HEK293 (cell line): ENCODE data around the gene RETNLB.

Experiments
- CTCF ChIA-PET: fragments of 350-600 bp; formaldehyde crosslinking; extraction: SDS; loops from one replicate; lab custom pipeline; 2021; ENCODE audit warnings: antibody characterized with exemption; lab: Yijun Ruan, JAX
- POLR2A ChIA-PET: fragments of 300-600 bp; formaldehyde crosslinking; extraction: SDS; loops from one replicate; lab custom pipeline; 2020; ENCODE audit warnings: antibody characterized with exemption, inconsistent platforms; lab: Yijun Ruan, JAX
- H3K27ac ChIP-seq: fragments of 200-500 bp; sonication (Bioruptor generic); 2 replicates; pipeline ENCODE4 v1.5.1; 2014; ENCODE audit warnings: low read depth, low read length, control low read depth, inconsistent platforms; ENCODE audit errors: extremely low read depth
- H3K36me3 ChIP-seq, 2 experiments: fragments of 200-500 bp in 1 of 2; sonication (Bioruptor generic) in 1 of 2; 1 replicate in 1 of 2; 2 replicates in 1 of 2; pipeline ENCODE4 v1.5.1; 2014 to 2017; ENCODE audit warnings: inconsistent platforms in 2 of 2, low read length in 2 of 2; ENCODE audit not compliant: control insufficient read depth in 2 of 2, insufficient read depth in 1 of 2
- H3K4me1 ChIP-seq: fragments of 200-500 bp; sonication (Bioruptor generic); 2 replicates; pipeline ENCODE4 v1.5.1; 2014; ENCODE audit warnings: mild to moderate bottlenecking, low read length, inconsistent platforms; ENCODE audit not compliant: control insufficient read depth, insufficient read depth
- H3K4me3 ChIP-seq: 2 replicates; pipeline ENCODE4 v1.5.1; 2011; ENCODE audit warnings: low read depth, mild to moderate bottlenecking, control low read depth, low read length, moderate library complexity
- H3K9me3 ChIP-seq: fragments of 200-500 bp; sonication (Bioruptor generic); 2 replicates; pipeline ENCODE4 v1.5.1; 2014; ENCODE audit warnings: low read depth, low read length, inconsistent platforms; ENCODE audit not compliant: control insufficient read depth, insufficient read depth
- GFI1B ChIP-seq: fragments of 450-650 bp; formaldehyde crosslinking; IDR thresholded peaks from 2 replicates; pipeline ENCODE4 v1.5.1; 2016; ENCODE audit warnings: missing biosample characterization, missing genetic modification characterization
- GLIS1 ChIP-seq: fragments of 450-650 bp; formaldehyde crosslinking; IDR thresholded peaks from 2 replicates; pipeline ENCODE4 v1.5.1; 2016; ENCODE audit warnings: missing biosample characterization, missing genetic modification characterization
- HOXC10 ChIP-seq: sonication (generic); formaldehyde crosslinking; IDR thresholded peaks from 2 replicates; pipeline ENCODE4 v1.8.1; 2023; ENCODE audit warnings: mild to moderate bottlenecking, missing genetic modification reagents
- TRIM28 ChIP-seq: IDR thresholded peaks from 2 replicates; pipeline ENCODE4 v1.6.1; 2011; ENCODE audit warnings: low read length, control low read depth, borderline replicate concordance
- ZBTB26 ChIP-seq: fragments of 450-650 bp; formaldehyde crosslinking; optimal IDR thresholded peaks from 2 replicates; pipeline ENCODE3; 2016; ENCODE audit warnings: missing biosample characterization, mild to moderate bottlenecking, missing genetic modification characterization
- ZBTB48 ChIP-seq: fragments of 450-650 bp; formaldehyde crosslinking; IDR thresholded peaks from 2 replicates; pipeline ENCODE4 v1.5.1; 2016; ENCODE audit warnings: missing biosample characterization, missing genetic modification characterization
- ZBTB6 ChIP-seq: fragments of 450-650 bp; formaldehyde crosslinking; IDR thresholded peaks from 2 replicates; pipeline ENCODE4 v1.5.1; 2017; ENCODE audit warnings: missing biosample characterization, missing genetic modification characterization
- ZBTB7A ChIP-seq: fragments of 450-650 bp; formaldehyde crosslinking; IDR thresholded peaks from 2 replicates; pipeline ENCODE4 v1.5.1; 2016; ENCODE audit warnings: low read depth, missing biosample characterization, missing genetic modification characterization
- ZNF146 ChIP-seq: fragments of 450-650 bp; formaldehyde crosslinking; IDR thresholded peaks from 2 replicates; pipeline ENCODE4 v1.5.1; 2016; ENCODE audit warnings: missing biosample characterization, missing genetic modification characterization
- ZNF184 ChIP-seq: fragments of 450-650 bp; IDR thresholded peaks from 2 replicates; pipeline ENCODE4 v1.5.1; 2018; ENCODE audit warnings: missing biosample characterization, mild to moderate bottlenecking, missing genetic modification characterization
- ZNF23 ChIP-seq: fragments of 450-650 bp; formaldehyde crosslinking; IDR thresholded peaks from 2 replicates; pipeline ENCODE4 v1.5.1; 2016; ENCODE audit warnings: missing biosample characterization, missing genetic modification characterization, borderline replicate concordance
- ZNF302 ChIP-seq: fragments of 450-650 bp; formaldehyde crosslinking; IDR thresholded peaks from 2 replicates; pipeline ENCODE4 v1.5.1; 2016; ENCODE audit warnings: missing biosample characterization, missing genetic modification characterization, low read depth
- ZNF354C ChIP-seq: fragments of 450-650 bp; formaldehyde crosslinking; IDR thresholded peaks from 2 replicates; pipeline ENCODE4 v1.5.1; 2016; ENCODE audit warnings: missing biosample characterization, missing genetic modification characterization, low read depth, borderline replicate concordance
- ZNF530 ChIP-seq: fragments of 450-650 bp; formaldehyde crosslinking; IDR thresholded peaks from 2 replicates; pipeline ENCODE4 v1.5.1; 2016; ENCODE audit warnings: low read depth, missing biosample characterization, missing genetic modification characterization
- ZNF571 ChIP-seq: fragments of 450-650 bp; formaldehyde crosslinking; IDR thresholded peaks from 2 replicates; pipeline ENCODE4 v1.5.0; 2017; ENCODE audit warnings: missing biosample characterization, missing genetic modification characterization
- ZNF596 ChIP-seq: fragments of 450-650 bp; IDR thresholded peaks from 2 replicates; pipeline ENCODE4 v1.5.0; 2018; ENCODE audit warnings: missing biosample characterization, mild to moderate bottlenecking, missing genetic modification characterization, moderate library complexity
- ZNF623 ChIP-seq: fragments of 450-650 bp; formaldehyde crosslinking; IDR thresholded peaks from 2 replicates; pipeline ENCODE4 v1.5.1; 2016; ENCODE audit warnings: missing biosample characterization, missing genetic modification characterization
- ZNF658 ChIP-seq: fragments of 450-650 bp; formaldehyde crosslinking; IDR thresholded peaks from 2 replicates; pipeline ENCODE4; 2016; ENCODE audit warnings: missing biosample characterization, missing genetic modification characterization
- ZNF830 ChIP-seq: fragments of 450-650 bp; IDR thresholded peaks from 2 replicates; pipeline ENCODE4 v1.5.0; 2018; ENCODE audit warnings: missing biosample characterization, missing genetic modification characterization, low read depth, mild to moderate bottlenecking, moderate library complexity
- ZSCAN30 ChIP-seq: fragments of 450-650 bp; IDR thresholded peaks from 2 replicates; pipeline ENCODE4 v1.5.1; 2018; ENCODE audit warnings: missing biosample characterization, mild to moderate bottlenecking, missing genetic modification characterization, moderate library complexity
- ZXDB ChIP-seq: fragments of 450-650 bp; formaldehyde crosslinking; IDR thresholded peaks from 2 replicates; pipeline ENCODE4 v1.5.1; 2016; ENCODE audit warnings: missing biosample characterization, missing genetic modification characterization
- TF ChIP-seq, protein P1 (sequence below): fragments of 450-650 bp; formaldehyde crosslinking; IDR thresholded peaks from 2 replicates; pipeline ENCODE4 v1.5.1; 2016; ENCODE audit warnings: missing biosample characterization, missing genetic modification characterization
- TF ChIP-seq, protein P2 (sequence below): fragments of 450-650 bp; IDR thresholded peaks from 2 replicates; pipeline ENCODE4 v1.5.1; 2018; ENCODE audit warnings: missing biosample characterization, missing genetic modification characterization

RETNLB gene

GRCh38 chr3:108722724-108723123 is 34.5 kb downstream of the RETNLB start:
- Histone ChIP-seq H3K4me1 (no peaks in the 10 kb centered on the region), H3K36me3 (no peaks in the 10 kb centered on the region), H3K4me3 (no peak overlapping the region), H3K27ac (no peak overlapping the region), H3K9me3 (no peaks in the 10 kb centered on the region)
- CTCF ChIA-PET: no interaction called here
- no peak for TF ChIP-seq ZNF658 (tag by site-specific recombination)
- TF ChIP-seq ZNF571 (tag by site-specific recombination): no peak
- no peak for TF ChIP-seq ZNF302 (tag by site-specific recombination)
- TF ChIP-seq GLIS1: no peak
- no peak for TF ChIP-seq TRIM28
- TF ChIP-seq HOXC10 (CRISPR knock-in tag): no peak
- TF ChIP-seq ZNF354C (tag by site-specific recombination): no peak
- POLR2A ChIA-PET: no interaction called here

DNA sequence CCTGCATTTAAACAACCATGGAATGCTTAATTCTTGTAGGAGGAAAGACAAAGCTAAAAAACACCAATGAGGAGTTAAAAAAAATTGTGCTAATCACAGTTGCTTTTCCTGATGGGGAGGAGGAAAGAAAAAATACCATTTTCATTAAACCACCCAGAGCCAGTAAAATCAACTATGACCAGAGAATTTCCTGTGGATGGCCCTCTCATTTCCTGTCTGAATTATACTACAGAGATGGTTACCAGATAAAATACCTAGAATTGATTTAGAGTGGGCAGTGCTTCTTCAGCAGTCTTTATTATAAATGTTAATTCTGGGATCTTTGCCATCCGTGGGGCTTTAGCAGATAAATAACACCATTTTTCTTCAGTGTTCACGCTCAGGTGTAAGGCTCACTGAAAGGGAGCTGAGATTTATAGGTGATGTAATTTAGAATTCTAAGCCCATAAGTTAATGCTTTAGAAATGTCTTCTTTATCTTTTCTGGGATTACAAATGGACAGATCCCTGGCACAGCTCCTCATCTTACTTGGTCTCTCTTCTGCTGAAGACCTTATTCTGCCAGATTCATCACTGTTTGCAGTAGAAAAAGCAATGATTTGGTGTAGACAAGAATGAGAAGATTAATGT is 37.9 kb downstream of the RETNLB start:
- no peak for TF ChIP-seq ZNF596 (tag by site-specific recombination)
- CTCF ChIA-PET: interaction anchor here (0.6 kb wide), 1 partner anchor 691 kb away, joined by 4 read pairs; no protein-coding TSS in a partner anchor

DNA sequence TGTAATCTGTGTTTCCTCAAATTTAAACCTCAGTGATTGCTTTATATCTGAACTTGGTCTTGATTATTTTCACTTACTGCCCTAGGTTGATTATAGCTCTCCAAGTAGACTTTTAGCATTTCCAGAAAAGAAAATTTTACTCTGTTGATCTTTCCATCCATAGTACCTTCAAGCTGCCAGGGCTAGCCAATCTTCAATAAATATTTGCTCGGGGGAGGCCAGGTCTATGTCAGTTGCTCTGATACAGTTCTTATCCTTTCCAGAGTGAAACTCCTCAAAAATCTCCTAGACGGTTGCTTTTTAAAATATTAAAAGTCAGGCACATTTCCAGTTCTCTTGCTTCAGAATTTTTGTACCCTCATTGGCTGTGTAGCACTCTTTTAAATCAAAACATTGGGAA is 38.8 kb downstream of the RETNLB start:
- H3K4me1 ChIP-seq: no peaks in the 10 kb centered on the region
- TF ChIP-seq ZBTB7A (tag by site-specific recombination): no peak
- TF ChIP-seq ZNF623: no peak
- no peak for TF ChIP-seq ZSCAN30 (tag by site-specific recombination)
- no peak for TF ChIP-seq ZNF530 (tag by site-specific recombination)
- no peak for TF ChIP-seq ZNF830
- TF ChIP-seq GFI1B (tag by site-specific recombination): no peak
- no peak for TF ChIP-seq ZXDB (tag by site-specific recombination)
- TF ChIP-seq ZNF23 (tag by site-specific recombination): no peak
- no peak for TF ChIP-seq ZNF184
- TF ChIP-seq, protein P1, sequence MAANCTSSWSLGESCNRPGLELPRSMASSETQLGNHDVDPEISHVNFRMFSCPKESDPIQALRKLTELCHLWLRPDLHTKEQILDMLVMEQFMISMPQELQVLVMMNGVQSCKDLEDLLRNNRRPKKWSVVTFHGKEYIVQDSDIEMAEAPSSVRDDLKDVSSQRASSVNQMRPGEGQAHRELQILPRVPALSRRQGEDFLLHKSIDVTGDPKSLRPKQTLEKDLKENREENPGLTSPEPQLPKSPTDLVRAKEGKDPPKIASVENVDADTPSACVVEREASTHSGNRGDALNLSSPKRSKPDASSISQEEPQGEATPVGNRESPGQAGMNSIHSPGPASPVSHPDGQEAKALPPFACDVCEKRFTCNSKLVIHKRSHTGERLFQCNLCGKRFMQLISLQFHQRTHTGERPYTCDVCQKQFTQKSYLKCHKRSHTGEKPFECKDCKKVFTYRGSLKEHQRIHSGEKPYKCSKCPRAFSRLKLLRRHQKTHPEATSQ (tag by site-specific recombination): no peak
- no peak for TF ChIP-seq ZBTB6 (tag by site-specific recombination)
- TF ChIP-seq, protein P2, sequence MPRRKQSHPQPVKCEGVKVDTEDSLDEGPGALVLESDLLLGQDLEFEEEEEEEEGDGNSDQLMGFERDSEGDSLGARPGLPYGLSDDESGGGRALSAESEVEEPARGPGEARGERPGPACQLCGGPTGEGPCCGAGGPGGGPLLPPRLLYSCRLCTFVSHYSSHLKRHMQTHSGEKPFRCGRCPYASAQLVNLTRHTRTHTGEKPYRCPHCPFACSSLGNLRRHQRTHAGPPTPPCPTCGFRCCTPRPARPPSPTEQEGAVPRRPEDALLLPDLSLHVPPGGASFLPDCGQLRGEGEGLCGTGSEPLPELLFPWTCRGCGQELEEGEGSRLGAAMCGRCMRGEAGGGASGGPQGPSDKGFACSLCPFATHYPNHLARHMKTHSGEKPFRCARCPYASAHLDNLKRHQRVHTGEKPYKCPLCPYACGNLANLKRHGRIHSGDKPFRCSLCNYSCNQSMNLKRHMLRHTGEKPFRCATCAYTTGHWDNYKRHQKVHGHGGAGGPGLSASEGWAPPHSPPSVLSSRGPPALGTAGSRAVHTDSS (tag by site-specific recombination): no peak
- TF ChIP-seq ZNF146 (tag by site-specific recombination): no peak
- TF ChIP-seq ZBTB26: no peak
- TF ChIP-seq ZBTB48 (tag by site-specific recombination): no peak
- POLR2A ChIA-PET: no interaction called here
- no peaks in the 10 kb centered on the region for H3K36me3 ChIP-seq
- H3K9me3 ChIP-seq: no peaks in the 10 kb centered on the region
- no peak overlapping the region for H3K27ac ChIP-seq
- no peak overlapping the region for H3K4me3 ChIP-seq
- CTCF ChIA-PET: no interaction called here

More for the DNA sequence above, 37.9 kb downstream of the RETNLB start:
- H3K4me1 ChIP-seq: no peaks in the 10 kb centered on the region
- no peak overlapping the region for H3K27ac ChIP-seq
- POLR2A ChIA-PET: no interaction called here
- H3K4me3 ChIP-seq: no peak overlapping the region
- no peaks in the 10 kb centered on the region for H3K9me3 ChIP-seq
- H3K36me3 ChIP-seq: no peaks in the 10 kb centered on the region
